NB4 (cell line): ENCODE results near the gene EPS8.
A peak's percentile ranks its signal among the peaks of the same experiment; 100 is the strongest.

Experiments
- DNase-seq: peaks from one replicate; pipeline ENCODE4 v3.0.0; 2010; ENCODE audit warnings: low read depth
- H3K4me3 ChIP-seq: one replicate; pipeline ENCODE4 v1.5.1; 2011; ENCODE audit warnings: mild to moderate bottlenecking, low read depth, low read length, moderate library complexity
- MYC ChIP-seq: IDR thresholded peaks from 2 replicates; pipeline ENCODE4 v1.6.1; 2011; ENCODE audit warnings: low read depth, low read length
- POLR2A ChIP-seq: IDR thresholded peaks from 2 replicates; pipeline ENCODE4 v1.6.1; 2011; ENCODE audit warnings: mild to moderate bottlenecking; ENCODE audit not compliant: insufficient read length; ENCODE audit errors: extremely low read depth
- TF ChIP-seq, protein P1 (sequence below): IDR thresholded peaks from 2 replicates; pipeline ENCODE4 v1.6.1; 2011; ENCODE audit warnings: low read depth, low read length
- TF ChIP-seq, protein P2 (sequence below): IDR thresholded peaks from one replicate; pipeline ENCODE4 v1.5.1; 2012; ENCODE audit warnings: low read depth, low read length

Gene EPS8

DNA sequence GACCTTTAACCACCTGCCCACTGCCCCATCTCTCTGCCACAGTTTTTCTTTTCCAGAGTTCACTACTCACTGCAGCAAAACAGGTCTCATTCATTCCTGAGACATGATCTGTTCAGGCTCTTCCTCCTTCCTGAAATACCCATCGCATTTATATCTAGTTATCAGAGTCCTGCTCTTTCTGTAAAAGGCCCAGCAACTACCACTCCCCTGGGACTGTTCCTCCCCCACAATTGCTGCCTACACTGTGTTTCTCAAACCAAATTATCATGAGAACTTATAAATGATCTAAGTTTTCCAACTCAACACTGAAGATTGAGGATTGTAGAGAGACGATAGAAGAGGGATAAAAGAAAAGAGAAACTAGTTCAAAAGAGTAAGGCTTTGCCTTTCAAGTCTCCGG is 40.8 kb upstream of the EPS8 start:
- H3K4me3 ChIP-seq: no peak overlapping the region
- DNase-seq: peak; percentile 12
- TF ChIP-seq, protein P1, sequence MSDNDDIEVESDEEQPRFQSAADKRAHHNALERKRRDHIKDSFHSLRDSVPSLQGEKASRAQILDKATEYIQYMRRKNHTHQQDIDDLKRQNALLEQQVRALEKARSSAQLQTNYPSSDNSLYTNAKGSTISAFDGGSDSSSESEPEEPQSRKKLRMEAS: no peak
- no peak for TF ChIP-seq MYC
- TF ChIP-seq POLR2A: no peak
- TF ChIP-seq, protein P2, sequence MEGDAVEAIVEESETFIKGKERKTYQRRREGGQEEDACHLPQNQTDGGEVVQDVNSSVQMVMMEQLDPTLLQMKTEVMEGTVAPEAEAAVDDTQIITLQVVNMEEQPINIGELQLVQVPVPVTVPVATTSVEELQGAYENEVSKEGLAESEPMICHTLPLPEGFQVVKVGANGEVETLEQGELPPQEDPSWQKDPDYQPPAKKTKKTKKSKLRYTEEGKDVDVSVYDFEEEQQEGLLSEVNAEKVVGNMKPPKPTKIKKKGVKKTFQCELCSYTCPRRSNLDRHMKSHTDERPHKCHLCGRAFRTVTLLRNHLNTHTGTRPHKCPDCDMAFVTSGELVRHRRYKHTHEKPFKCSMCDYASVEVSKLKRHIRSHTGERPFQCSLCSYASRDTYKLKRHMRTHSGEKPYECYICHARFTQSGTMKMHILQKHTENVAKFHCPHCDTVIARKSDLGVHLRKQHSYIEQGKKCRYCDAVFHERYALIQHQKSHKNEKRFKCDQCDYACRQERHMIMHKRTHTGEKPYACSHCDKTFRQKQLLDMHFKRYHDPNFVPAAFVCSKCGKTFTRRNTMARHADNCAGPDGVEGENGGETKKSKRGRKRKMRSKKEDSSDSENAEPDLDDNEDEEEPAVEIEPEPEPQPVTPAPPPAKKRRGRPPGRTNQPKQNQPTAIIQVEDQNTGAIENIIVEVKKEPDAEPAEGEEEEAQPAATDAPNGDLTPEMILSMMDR: no peak

DNA sequence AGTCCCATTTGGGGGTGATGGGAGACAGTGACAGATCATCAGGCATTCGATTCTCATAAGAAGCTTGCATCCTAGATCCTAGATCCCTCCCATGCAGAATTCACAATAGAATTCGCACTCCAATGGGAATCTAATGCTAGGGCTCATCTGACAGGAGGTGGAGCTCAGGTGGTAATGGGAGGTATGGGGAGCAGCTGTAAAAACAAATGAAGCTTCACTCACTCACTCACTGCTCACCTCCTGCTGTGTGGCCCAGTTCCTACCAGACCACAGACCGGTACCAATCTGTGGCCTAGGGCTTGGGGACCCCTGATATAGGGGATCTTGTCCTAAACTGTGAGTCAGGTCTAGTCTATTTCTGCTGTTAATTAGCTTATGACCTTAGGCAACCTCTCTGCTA is 40.1 kb upstream of the EPS8 start:
- H3K4me3 ChIP-seq: no peak overlapping the region
- TF ChIP-seq POLR2A (no peak), MYC (no peak)
- TF ChIP-seq, protein P2: no peak
- TF ChIP-seq, protein P1: no peak
- no peak for DNase-seq

DNA sequence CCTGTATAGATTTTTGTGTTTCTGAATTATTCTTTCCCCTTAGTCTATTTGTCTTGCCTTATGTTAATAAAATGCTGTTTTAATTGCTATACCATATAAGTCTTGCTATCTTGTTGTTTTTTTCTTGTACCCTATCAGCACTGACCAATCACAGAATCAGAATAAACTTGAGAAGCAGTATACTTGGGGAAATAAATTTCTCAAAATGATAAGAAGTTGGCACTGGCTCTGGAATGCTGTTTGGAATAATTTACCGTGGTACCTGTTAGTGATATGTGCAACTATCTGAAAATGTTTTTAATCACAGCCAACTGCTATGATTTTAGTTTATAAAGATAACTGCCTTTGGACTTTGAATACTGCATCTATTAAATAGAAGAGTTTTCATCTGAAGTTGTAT is 37.9 kb upstream of the EPS8 start:
- no peak overlapping the region for H3K4me3 ChIP-seq
- DNase-seq: no peak
- no peak for TF ChIP-seq POLR2A
- TF ChIP-seq MYC: no peak
- TF ChIP-seq, protein P1: no peak
- TF ChIP-seq, protein P2: no peak

DNA sequence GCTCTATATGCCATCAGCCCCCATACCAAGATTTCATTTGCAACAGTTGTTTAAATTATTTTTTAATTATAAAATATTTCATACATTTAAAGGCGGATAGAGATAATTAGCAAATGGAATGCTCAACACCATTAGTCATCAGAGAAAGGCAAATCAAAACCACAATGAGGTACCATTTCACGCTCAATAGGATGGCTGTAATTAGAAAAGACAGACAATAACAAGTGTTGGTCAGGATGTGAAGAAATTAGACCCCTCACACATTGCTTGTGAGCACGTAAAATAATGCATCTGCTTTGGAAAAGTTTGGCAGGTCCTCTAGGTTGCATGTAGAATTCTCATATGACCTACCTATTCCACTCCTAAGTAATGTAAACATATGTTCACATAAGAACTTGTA is 35.3 kb upstream of the EPS8 start:
- DNase-seq: no peak
- H3K4me3 ChIP-seq: no peak overlapping the region
- TF ChIP-seq POLR2A: no peak
- TF ChIP-seq, protein P1: no peak
- no peak for TF ChIP-seq MYC
- TF ChIP-seq, protein P2: no peak

DNA sequence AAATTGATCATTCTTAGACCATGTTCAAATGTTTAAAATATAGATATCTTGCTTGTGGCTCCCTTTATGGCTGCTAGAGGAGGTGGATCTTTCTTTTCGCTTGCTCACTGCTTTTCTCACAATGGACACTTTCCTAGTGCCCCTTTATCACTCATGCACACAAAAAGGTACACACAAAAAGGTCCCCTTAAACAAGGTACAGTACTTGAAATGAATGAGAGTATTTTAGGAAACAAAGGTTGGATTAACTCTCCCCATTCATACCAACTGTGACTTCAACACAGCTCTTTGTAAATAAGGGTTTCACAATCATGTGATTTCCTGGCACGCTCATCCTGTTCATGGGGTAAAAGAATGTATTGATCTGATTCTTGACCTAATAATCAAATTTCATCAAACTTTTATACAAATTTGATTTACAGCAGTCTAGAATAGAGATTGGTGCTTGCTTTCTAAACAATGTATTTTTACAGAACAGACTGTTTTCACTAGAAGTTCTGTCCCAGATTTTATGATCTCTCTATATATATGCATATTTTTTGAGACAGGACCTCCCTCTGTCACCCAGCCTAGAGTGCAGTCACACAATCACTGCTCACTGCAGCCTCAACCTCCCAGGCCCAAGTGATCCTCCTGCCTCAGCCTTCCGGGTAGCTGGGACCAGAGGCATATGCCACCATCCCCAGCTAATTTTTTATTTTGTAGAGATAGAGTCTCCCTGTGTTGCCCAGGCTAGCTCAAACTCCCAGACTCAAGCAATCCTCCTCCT is 34.4 kb upstream of the EPS8 start:
- H3K4me3 ChIP-seq: no peak overlapping the region
- no peak for DNase-seq
- TF ChIP-seq POLR2A (no peak), MYC (no peak)
- TF ChIP-seq, protein P1: no peak
- TF ChIP-seq, protein P2: no peak
